HepG2 (cell line): ENCODE measurements around the gene EXTL1. TPM values are rescaled to one million over a fixed set of nuclear protein-coding genes. Genes with fewer than 3 reads are reported as not detected.

Experiments used
- ATF1 ChIP-seq: IDR thresholded peaks from 2 replicates; pipeline ENCODE4 v1.6.1; 2016; ENCODE audit warnings: mild to moderate bottlenecking, control low read depth
- FOXJ3 ChIP-seq: sonication (generic); formaldehyde crosslinking; IDR thresholded peaks from 2 replicates; pipeline ENCODE4 v1.4.0; 2020; ENCODE audit warnings: missing genetic modification reagents, mild to moderate bottlenecking, borderline replicate concordance
- GABPB1 ChIP-seq: IDR thresholded peaks from 2 replicates; pipeline ENCODE4 v1.6.1; 2016; ENCODE audit warnings: mild to moderate bottlenecking, missing genetic modification reagents, moderate library complexity, missing compliant biosample characterization
- HNF4A ChIP-seq: sonication (generic); formaldehyde crosslinking; IDR thresholded peaks from 2 replicates; pipeline ENCODE4 v1.4.0; 2020; ENCODE audit warnings: missing genetic modification reagents
- KAT7 ChIP-seq: IDR thresholded peaks from 2 replicates; pipeline ENCODE4 v1.6.1; 2018; ENCODE audit warnings: borderline replicate concordance, missing compliant biosample characterization
- NCOA1 ChIP-seq: sonication (generic); formaldehyde crosslinking; IDR thresholded peaks from 2 replicates; pipeline ENCODE4 v1.9.0; 2021; ENCODE audit warnings: missing genetic modification reagents
- PTBP1 ChIP-seq: fragments of 200-400 bp; formaldehyde crosslinking; IDR thresholded peaks from 2 replicates; pipeline ENCODE4 v1.6.1; 2018; ENCODE audit warnings: low read length, low read depth; ENCODE audit not compliant: poor library complexity, severe bottlenecking
- SMAD3 ChIP-seq: sonication (generic); formaldehyde crosslinking; IDR thresholded peaks from 2 replicates; pipeline ENCODE4 v1.4.0; 2020; ENCODE audit warnings: missing genetic modification reagents
- SOX6 ChIP-seq, 2 experiments: fragments of 450-650 bp in 1 of 2; sonication (generic) in 1 of 2; formaldehyde crosslinking in 1 of 2; IDR thresholded peaks; 2 replicates each; pipeline versions ENCODE4 v1.4.0 to v1.6.1; 2017 to 2020; ENCODE audit warnings: antibody characterized with exemption in 1 of 2, mild to moderate bottlenecking in 1 of 2, missing genetic modification reagents in 1 of 2
- ZBTB1 ChIP-seq: sonication (generic); formaldehyde crosslinking; IDR thresholded peaks from 2 replicates; pipeline ENCODE4 v1.4.0; 2020; ENCODE audit warnings: missing genetic modification reagents, borderline replicate concordance
- ZNF138 ChIP-seq: sonication (generic); formaldehyde crosslinking; IDR thresholded peaks from 2 replicates; pipeline ENCODE4 v1.5.0; 2020; ENCODE audit warnings: mild to moderate bottlenecking, low read depth, missing genetic modification reagents
- ZNF770 ChIP-seq: sonication (generic); formaldehyde crosslinking; IDR thresholded peaks from 2 replicates; pipeline ENCODE4 v1.5.0; 2020; ENCODE audit warnings: mild to moderate bottlenecking, missing genetic modification reagents
- polyA plus RNA-seq, 8 experiments: library from polyadenylated mRNA; depleted of rRNA in 3 of 8; stranded (reverse) in 7 of 8; unstranded in 1 of 8; fragments of >200 nt; fragmentation: Illumina TruSeq in 4 of 8; extraction: Trizol in 4 of 8; gene quantifications; 2 replicates each; pipeline versions ENCODE4 v1.2.1 to v1.2.3, GENCODE V29; 2011 to 2016; ENCODE audit warnings: low read depth in 4 of 8, missing spikeins in 1 of 8, mixed read lengths in 1 of 8; ENCODE audit not compliant: insufficient read depth in 1 of 8
- total RNA-seq, 5 experiments: library from RNA; depleted of rRNA; stranded (reverse); fragments of >200 nt; fragmentation: Illumina TruSeq; extraction: Trizol; gene quantifications; 2 replicates each; pipeline ENCODE4 v1.2.3, GENCODE V29; 2016; ENCODE audit warnings: low read depth in 1 of 5
- TF ChIP-seq, protein P1 (sequence below): sonication (generic); formaldehyde crosslinking; IDR thresholded peaks from one replicate; pipeline ENCODE4 v1.5.1; 2020; ENCODE audit warnings: mild to moderate bottlenecking, missing genetic modification reagents; ENCODE audit errors: not compliant biosample characterization
- TF ChIP-seq, protein P2 (sequence below): sonication (generic); formaldehyde crosslinking; IDR thresholded peaks from 2 replicates; pipeline ENCODE4 v1.4.0; 2020; ENCODE audit warnings: missing genetic modification reagents, borderline replicate concordance

The EXTL1 gene
- total and polyA plus RNA-seq, 2 of the 13 experiments (the other 11 are each of a cell fraction or from before 2014, with no cell fraction given) = 0.35 to 1.0 TPM

- TF ChIP-seq, protein P1, sequence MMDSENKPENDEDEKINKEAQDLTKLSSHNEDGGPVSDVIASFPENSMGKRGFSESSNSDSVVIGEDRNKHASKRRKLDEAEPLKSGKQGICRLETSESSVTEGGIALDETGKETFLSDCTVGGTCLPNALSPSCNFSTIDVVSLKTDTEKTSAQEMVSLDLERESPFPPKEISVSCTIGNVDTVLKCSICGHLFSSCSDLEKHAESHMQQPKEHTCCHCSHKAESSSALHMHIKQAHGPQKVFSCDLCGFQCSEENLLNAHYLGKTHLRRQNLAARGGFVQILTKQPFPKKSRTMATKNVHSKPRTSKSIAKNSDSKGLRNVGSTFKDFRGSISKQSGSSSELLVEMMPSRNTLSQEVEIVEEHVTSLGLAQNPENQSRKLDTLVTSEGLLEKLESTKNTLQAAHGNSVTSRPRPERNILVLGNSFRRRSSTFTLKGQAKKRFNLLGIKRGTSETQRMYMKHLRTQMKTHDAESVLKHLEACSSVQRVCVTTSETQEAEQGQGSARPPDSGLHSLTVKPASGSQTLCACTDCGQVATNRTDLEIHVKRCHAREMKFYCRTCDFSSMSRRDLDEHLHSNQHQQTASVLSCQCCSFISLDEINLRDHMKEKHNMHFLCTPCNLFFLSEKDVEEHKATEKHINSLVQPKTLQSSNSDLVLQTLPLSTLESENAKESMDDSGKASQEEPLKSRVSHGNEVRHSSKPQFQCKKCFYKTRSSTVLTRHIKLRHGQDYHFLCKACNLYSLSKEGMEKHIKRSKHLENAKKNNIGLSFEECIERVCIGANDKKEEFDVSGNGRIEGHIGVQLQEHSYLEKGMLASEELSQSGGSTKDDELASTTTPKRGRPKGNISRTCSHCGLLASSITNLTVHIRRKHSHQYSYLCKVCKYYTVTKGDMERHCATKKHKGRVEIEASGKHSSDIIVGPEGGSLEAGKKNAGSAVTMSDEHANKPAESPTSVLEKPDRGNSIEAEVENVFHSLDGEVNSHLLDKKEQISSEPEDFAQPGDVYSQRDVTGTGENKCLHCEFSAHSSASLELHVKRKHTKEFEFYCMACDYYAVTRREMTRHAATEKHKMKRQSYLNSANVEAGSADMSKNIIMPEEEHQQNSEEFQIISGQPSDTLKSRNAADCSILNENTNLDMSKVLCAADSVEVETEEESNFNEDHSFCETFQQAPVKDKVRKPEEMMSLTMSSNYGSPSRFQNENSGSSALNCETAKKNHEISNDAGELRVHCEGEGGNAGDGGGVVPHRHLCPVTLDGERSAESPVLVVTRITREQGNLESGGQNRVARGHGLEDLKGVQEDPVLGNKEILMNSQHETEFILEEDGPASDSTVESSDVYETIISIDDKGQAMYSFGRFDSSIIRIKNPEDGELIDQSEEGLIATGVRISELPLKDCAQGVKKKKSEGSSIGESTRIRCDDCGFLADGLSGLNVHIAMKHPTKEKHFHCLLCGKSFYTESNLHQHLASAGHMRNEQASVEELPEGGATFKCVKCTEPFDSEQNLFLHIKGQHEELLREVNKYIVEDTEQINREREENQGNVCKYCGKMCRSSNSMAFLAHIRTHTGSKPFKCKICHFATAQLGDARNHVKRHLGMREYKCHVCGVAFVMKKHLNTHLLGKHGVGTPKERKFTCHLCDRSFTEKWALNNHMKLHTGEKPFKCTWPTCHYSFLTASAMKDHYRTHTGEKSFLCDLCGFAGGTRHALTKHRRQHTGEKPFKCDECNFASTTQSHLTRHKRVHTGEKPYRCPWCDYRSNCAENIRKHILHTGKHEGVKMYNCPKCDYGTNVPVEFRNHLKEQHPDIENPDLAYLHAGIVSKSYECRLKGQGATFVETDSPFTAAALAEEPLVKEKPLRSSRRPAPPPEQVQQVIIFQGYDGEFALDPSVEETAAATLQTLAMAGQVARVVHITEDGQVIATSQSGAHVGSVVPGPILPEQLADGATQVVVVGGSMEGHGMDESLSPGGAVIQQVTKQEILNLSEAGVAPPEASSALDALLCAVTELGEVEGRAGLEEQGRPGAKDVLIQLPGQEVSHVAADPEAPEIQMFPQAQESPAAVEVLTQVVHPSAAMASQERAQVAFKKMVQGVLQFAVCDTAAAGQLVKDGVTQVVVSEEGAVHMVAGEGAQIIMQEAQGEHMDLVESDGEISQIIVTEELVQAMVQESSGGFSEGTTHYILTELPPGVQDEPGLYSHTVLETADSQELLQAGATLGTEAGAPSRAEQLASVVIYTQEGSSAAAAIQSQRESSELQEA (CRISPR knock-in tag) = no peak
- TF ChIP-seq HNF4A (CRISPR knock-in tag) (peak; percentile 61), NCOA1 (peak; percentile 60; the same call in 1 of the 2 replicates), FOXJ3 (no peak), KAT7 (CRISPR knock-in tag) (no peak), ATF1 (CRISPR knock-in tag) (no peak), SOX6 (IDR thresholded peaks at IDR 0.05) (no peak), SOX6 (CRISPR knock-in tag; IDR thresholded peaks at IDR 0.05) (peak; percentile 39; the same call in 1 of the 2 replicates), ZBTB1 (CRISPR knock-in tag) (no peak), SMAD3 (CRISPR knock-in tag) (no peak), ZNF770 (CRISPR knock-in tag) (0 out of 2 replicates have a peak, but pooled peaks have one; percentile 17), GABPB1 (CRISPR knock-in tag) (no peak), PTBP1 (no peak), ZNF138 (no peak)
- TF ChIP-seq, protein P2, sequence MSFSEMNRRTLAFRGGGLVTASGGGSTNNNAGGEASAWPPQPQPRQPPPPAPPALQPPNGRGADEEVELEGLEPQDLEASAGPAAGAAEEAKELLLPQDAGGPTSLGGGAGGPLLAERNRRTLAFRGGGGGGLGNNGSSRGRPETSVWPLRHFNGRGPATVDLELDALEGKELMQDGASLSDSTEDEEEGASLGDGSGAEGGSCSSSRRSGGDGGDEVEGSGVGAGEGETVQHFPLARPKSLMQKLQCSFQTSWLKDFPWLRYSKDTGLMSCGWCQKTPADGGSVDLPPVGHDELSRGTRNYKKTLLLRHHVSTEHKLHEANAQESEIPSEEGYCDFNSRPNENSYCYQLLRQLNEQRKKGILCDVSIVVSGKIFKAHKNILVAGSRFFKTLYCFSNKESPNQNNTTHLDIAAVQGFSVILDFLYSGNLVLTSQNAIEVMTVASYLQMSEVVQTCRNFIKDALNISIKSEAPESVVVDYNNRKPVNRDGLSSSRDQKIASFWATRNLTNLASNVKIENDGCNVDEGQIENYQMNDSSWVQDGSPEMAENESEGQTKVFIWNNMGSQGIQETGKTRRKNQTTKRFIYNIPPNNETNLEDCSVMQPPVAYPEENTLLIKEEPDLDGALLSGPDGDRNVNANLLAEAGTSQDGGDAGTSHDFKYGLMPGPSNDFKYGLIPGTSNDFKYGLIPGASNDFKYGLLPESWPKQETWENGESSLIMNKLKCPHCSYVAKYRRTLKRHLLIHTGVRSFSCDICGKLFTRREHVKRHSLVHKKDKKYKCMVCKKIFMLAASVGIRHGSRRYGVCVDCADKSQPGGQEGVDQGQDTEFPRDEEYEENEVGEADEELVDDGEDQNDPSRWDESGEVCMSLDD (CRISPR knock-in tag) = no peak
Observed at GRCh38 chr1:26021647-26022403, at the start of gene EXTL1 (continued).
